HepG2 (cell line): ENCODE measurements around the gene TMUB1. TPM values are rescaled to one million over a fixed set of nuclear protein-coding genes. Genes with fewer than 3 reads are reported as not detected.
A peak's percentile ranks its signal among the peaks of the same experiment; 100 is the strongest.

Experiments
- AKNA ChIP-seq: sonication (generic); formaldehyde crosslinking; IDR thresholded peaks from 2 replicates; pipeline ENCODE4 v1.4.0; 2020; ENCODE audit warnings: missing genetic modification reagents, borderline replicate concordance
- ATM ChIP-seq: fragments of 450-650 bp; IDR thresholded peaks from 2 replicates; pipeline ENCODE4 v1.7.1; 2017; ENCODE audit warnings: mild to moderate bottlenecking, borderline replicate concordance
- BCLAF1 ChIP-seq: fragments of 450-650 bp; IDR thresholded peaks from 2 replicates; pipeline ENCODE4 v1.6.1; 2017; ENCODE audit warnings: mild to moderate bottlenecking
- FOXM1 ChIP-seq: sonication (generic); formaldehyde crosslinking; IDR thresholded peaks from 2 replicates; pipeline ENCODE4 v1.5.0; 2020; ENCODE audit warnings: missing genetic modification reagents
- IRF2 ChIP-seq: IDR thresholded peaks from 2 replicates; pipeline ENCODE4 v1.6.1; 2018; ENCODE audit warnings: missing genetic modification reagents, missing compliant biosample characterization
- MAFK ChIP-seq, 2 experiments: IDR thresholded peaks in 1 of 2; conservative IDR thresholded peaks in 1 of 2; 2 replicates each; pipeline ENCODE4 v1.6.1; 2011; ENCODE audit warnings: improper control_type of control experiment in 2 of 2, low read length in 2 of 2
- PTBP1 ChIP-seq: fragments of 200-400 bp; formaldehyde crosslinking; IDR thresholded peaks from 2 replicates; pipeline ENCODE4 v1.6.1; 2018; ENCODE audit warnings: low read length, low read depth; ENCODE audit not compliant: poor library complexity, severe bottlenecking
- RFXAP ChIP-seq: sonication (generic); formaldehyde crosslinking; IDR thresholded peaks from 2 replicates; pipeline ENCODE4 v1.4.0; 2020; ENCODE audit warnings: missing genetic modification reagents, borderline replicate concordance
- TEF ChIP-seq: sonication (generic); formaldehyde crosslinking; IDR thresholded peaks from 2 replicates; pipeline ENCODE4 v1.5.0; 2020; ENCODE audit warnings: missing genetic modification reagents
- ZBTB37 ChIP-seq: sonication (generic); formaldehyde crosslinking; IDR thresholded peaks from 2 replicates; pipeline ENCODE4 v1.4.0; 2020; ENCODE audit warnings: mild to moderate bottlenecking, missing genetic modification reagents
- ZBTB49 ChIP-seq: sonication (generic); formaldehyde crosslinking; IDR thresholded peaks from 2 replicates; pipeline ENCODE4 v1.4.0; 2020; ENCODE audit warnings: missing genetic modification reagents, borderline replicate concordance
- ZMYM3 ChIP-seq: sonication (generic); formaldehyde crosslinking; IDR thresholded peaks from 2 replicates; pipeline ENCODE4 v1.5.1; 2020; ENCODE audit warnings: mild to moderate bottlenecking, missing genetic modification reagents
- ZNF10 ChIP-seq: sonication (generic); formaldehyde crosslinking; IDR thresholded peaks from 2 replicates; pipeline ENCODE4 v1.4.0; 2020; ENCODE audit warnings: mild to moderate bottlenecking, low read depth, missing genetic modification reagents, borderline replicate concordance
- ZNF136 ChIP-seq: sonication (generic); formaldehyde crosslinking; IDR thresholded peaks from 2 replicates; pipeline ENCODE4 v1.8.1; 2022; ENCODE audit warnings: low read depth, mild to moderate bottlenecking, moderate library complexity, missing genetic modification reagents
- ZNF883 ChIP-seq: sonication (generic); formaldehyde crosslinking; IDR thresholded peaks from 2 replicates; pipeline ENCODE4 v1.5.1; 2020; ENCODE audit warnings: mild to moderate bottlenecking, missing genetic modification reagents; ENCODE audit errors: not compliant biosample characterization
- polyA plus RNA-seq, 8 experiments: library from polyadenylated mRNA; depleted of rRNA in 3 of 8; stranded (reverse) in 7 of 8; unstranded in 1 of 8; fragments of >200 nt; fragmentation: Illumina TruSeq in 4 of 8; extraction: Trizol in 4 of 8; gene quantifications; 2 replicates each; pipeline versions ENCODE4 v1.2.1 to v1.2.3, GENCODE V29; 2011 to 2016; ENCODE audit warnings: low read depth in 4 of 8, missing spikeins in 1 of 8, mixed read lengths in 1 of 8; ENCODE audit not compliant: insufficient read depth in 1 of 8
- total RNA-seq, 5 experiments: library from RNA; depleted of rRNA; stranded (reverse); fragments of >200 nt; fragmentation: Illumina TruSeq; extraction: Trizol; gene quantifications; 2 replicates each; pipeline ENCODE4 v1.2.3, GENCODE V29; 2016; ENCODE audit warnings: low read depth in 1 of 5

The TMUB1 gene
- total and polyA plus RNA-seq, 2 of the 13 experiments (the other 11 are each of a cell fraction or from before 2014, with no cell fraction given) = 44.8 to 51.6 TPM

- TF ChIP-seq AKNA (CRISPR knock-in tag) = no peak
- no peak for TF ChIP-seq FOXM1 (CRISPR knock-in tag)
- TF ChIP-seq ZMYM3 = peak; percentile 44; the same call in 1 of the 2 replicates
- no peak for TF ChIP-seq ZBTB49 (CRISPR knock-in tag)
- TF ChIP-seq MAFK (conservative IDR thresholded peaks at IDR 0.05 in 1 of 2, IDR thresholded peaks at IDR 0.05 in 1 of 2; ENCODE audit: low read length in 2 of 2) = no peak
- TF ChIP-seq RFXAP = no peak
- no peak for TF ChIP-seq BCLAF1
- no peak for TF ChIP-seq TEF (CRISPR knock-in tag)
- TF ChIP-seq IRF2 (CRISPR knock-in tag) = no peak
- TF ChIP-seq ZNF136 (CRISPR knock-in tag) = 0 out of 2 replicates have a peak, but pooled peaks have one; percentile 27
- peak; percentile 81 for TF ChIP-seq ZNF883 (CRISPR knock-in tag)
- TF ChIP-seq ZNF10 (CRISPR knock-in tag) = no peak
- TF ChIP-seq ZBTB37 (CRISPR knock-in tag) = no peak
- no peak for TF ChIP-seq PTBP1
- no peak for TF ChIP-seq ATM
These were observed 20.7 kb downstream of the TMUB1 start (continued) for GRCh38 chr7:151062399-151063211.
